ENCODE data around the gene MATN3. TPM values are rescaled to one million over a fixed set of nuclear protein-coding genes. Genes with fewer than 3 reads are reported as not detected.

The MATN3 gene
- total and polyA plus RNA-seq, 8 donors = 3.7 to 12.0 (median 9.4) TPM

GRCh38 chr2:19979932-19980331 lies 32.5 kb downstream of the MATN3 start:
- intact Hi-C loops (cut with DNase I) = no loop called here

GRCh38 chr2:19973466-19973865 lies 39.0 kb downstream of the MATN3 start:
- TF ChIP-seq CTCF (IDR thresholded peaks at IDR 0.05) = no peak
- Histone ChIP-seq H3K27ac (no peak overlapping the region), H3K27me3 (no peaks in the 10 kb centered on the region), H3K36me3 (peaks cover 0 to 22% of the 10 kb centered on the region in 2 donors), H3K9me3 (no peaks in the 10 kb centered on the region), H3K4me1 (no peaks in the 10 kb centered on the region), H3K4me3 (no peak overlapping the region)
- ATAC-seq = no peak
- intact Hi-C loops (cut with DNase I) = no loop called here
- no peak for DNase-seq

More at GRCh38 chr2:19979932-19980331, 32.5 kb downstream of the MATN3 start:
- Histone ChIP-seq H3K9me3 (no peaks in the 10 kb centered on the region), H3K27me3 (no peaks in the 10 kb centered on the region), H3K4me1 (no peaks in the 10 kb centered on the region), H3K36me3 (peaks cover 0 to 15% of the 10 kb centered on the region in 2 donors), H3K27ac (no peak overlapping the region), H3K4me3 (no peak overlapping the region)
- TF ChIP-seq CTCF (IDR thresholded peaks at IDR 0.05) = no peak
- DNase-seq = no peak
- no peak for ATAC-seq

GRCh38 chr2:19971691-19972090 lies 40.8 kb downstream of the MATN3 start:
- H3K9me3 ChIP-seq = no peaks in the 10 kb centered on the region
- no peak for DNase-seq
- H3K4me1 ChIP-seq = no peaks in the 10 kb centered on the region
- no peak overlapping the region for H3K27ac ChIP-seq
- H3K36me3 ChIP-seq = peaks cover 0 to 16% of the 10 kb centered on the region in 2 donors
- H3K27me3 ChIP-seq = no peaks in the 10 kb centered on the region
- no peak for TF ChIP-seq CTCF (IDR thresholded peaks at IDR 0.05)
- no peak for ATAC-seq
- no peak overlapping the region for H3K4me3 ChIP-seq
- intact Hi-C loops (cut with DNase I) = no loop called here

GRCh38 chr2:19963386-19963785 lies 49.1 kb downstream of the MATN3 start:
- Histone ChIP-seq H3K27ac (no peak overlapping the region), H3K36me3 (no peaks in the 10 kb centered on the region), H3K4me3 (no peak overlapping the region), H3K9me3 (no peaks in the 10 kb centered on the region), H3K27me3 (no peaks in the 10 kb centered on the region), H3K4me1 (no peaks in the 10 kb centered on the region)
- no peak for ATAC-seq
- intact Hi-C loops (cut with DNase I) = no loop called here
- no peak for TF ChIP-seq CTCF (IDR thresholded peaks at IDR 0.05)
- DNase-seq = no peak

GRCh38 chr2:19955544-19956422 lies 56.7 kb downstream of the MATN3 start:
- ATAC-seq (peak; percentile 99), DNase-seq (peak; percentile 40 to 73 (median 54))
- no peaks in the 10 kb centered on the region for H3K4me1 ChIP-seq
- H3K27ac ChIP-seq = no peak overlapping the region
- no peak overlapping the region for H3K4me3 ChIP-seq
- no peaks in the 10 kb centered on the region for H3K9me3 ChIP-seq
- no peaks in the 10 kb centered on the region for H3K27me3 ChIP-seq
- H3K36me3 ChIP-seq = no peaks in the 10 kb centered on the region
- peak; percentile 43 to 69 for TF ChIP-seq CTCF (IDR thresholded peaks at IDR 0.05)
- intact Hi-C loops (cut with DNase I) = no loop called here

All from left lung (tissue), 10 donors.